Activated T-helper 17 cell treated with anti-CD3 and anti-CD28 coated beads, Interleukin-2, amount 50 U/mL, for 72 hours (primary cell): ENCODE data around the gene SCUBE1. TPM values are rescaled to one million over a fixed set of nuclear protein-coding genes. Genes with fewer than 3 reads are reported as not detected.

Experiments
- ATAC-seq: fragments of 150-1000 bp; cut with Tn5 transposase; replicated peaks from 2 replicates; pipeline ENCODE4 v1.10.0; 2021; ENCODE audit warnings: mild to moderate bottlenecking, moderate library complexity
- H3K27ac Mint-ChIP-seq: one replicate; pipeline ENCODE4 v1.8.0; 2022; ENCODE audit warnings: mixed read lengths
- H3K27me3 Mint-ChIP-seq: one replicate; pipeline ENCODE4 v1.8.0; 2022; ENCODE audit warnings: mixed read lengths
- H3K36me3 Mint-ChIP-seq: one replicate; pipeline ENCODE4 v1.8.0; 2022; ENCODE audit warnings: low read depth, mild to moderate bottlenecking, mixed read lengths
- H3K4me1 Mint-ChIP-seq: one replicate; pipeline ENCODE4 v1.8.0; 2022; ENCODE audit warnings: mixed read lengths
- H3K4me3 Mint-ChIP-seq: one replicate; pipeline ENCODE4 v1.8.0; 2022; ENCODE audit warnings: mild to moderate bottlenecking, mixed read lengths
- H3K9me3 Mint-ChIP-seq: one replicate; pipeline ENCODE4 v1.8.0; 2022; ENCODE audit warnings: mixed read lengths
- total RNA-seq, 2 donors: library from RNA; stranded (reverse); gene quantifications; one replicate each; pipeline ENCODE4 v1.2.3, GENCODE V29; 2022

SCUBE1 gene
- total RNA-seq, 2 donors from 2014 or later: not detected

- Mint-ChIP-seq H3K36me3 (no peaks in the 10 kb centered on the region), H3K9me3 (no peaks in the 10 kb centered on the region), H3K4me1 (no peaks in the 10 kb centered on the region), H3K27me3 (no peaks in the 10 kb centered on the region), H3K27ac (no peak overlapping the region), H3K4me3 (no peak overlapping the region)
- ATAC-seq: no peak
Observed at GRCh38 chr22:43245717-43246116, 97.5 kb downstream of the SCUBE1 start.

- H3K27ac Mint-ChIP-seq: no peak overlapping the region
- no peaks in the 10 kb centered on the region for H3K27me3 Mint-ChIP-seq
- H3K36me3 Mint-ChIP-seq: no peaks in the 10 kb centered on the region
- no peaks in the 10 kb centered on the region for H3K9me3 Mint-ChIP-seq
- no peak overlapping the region for H3K4me3 Mint-ChIP-seq
- no peaks in the 10 kb centered on the region for H3K4me1 Mint-ChIP-seq
- no peak for ATAC-seq
Observed at GRCh38 chr22:43244803-43245527, 98.2 kb downstream of the SCUBE1 start.

- no peak overlapping the region for H3K27ac Mint-ChIP-seq
- no peaks in the 10 kb centered on the region for H3K9me3 Mint-ChIP-seq
- no peak overlapping the region for H3K4me3 Mint-ChIP-seq
- H3K36me3 Mint-ChIP-seq: no peaks in the 10 kb centered on the region
- no peaks in the 10 kb centered on the region for H3K27me3 Mint-ChIP-seq
- no peaks in the 10 kb centered on the region for H3K4me1 Mint-ChIP-seq
- no peak for ATAC-seq
Observed at GRCh38 chr22:43244402-43244801, 98.8 kb downstream of the SCUBE1 start.

GRCh38 chr22:43243324-43243723 is 99.8 kb downstream of the SCUBE1 start:
- no peaks in the 10 kb centered on the region for H3K4me1 Mint-ChIP-seq
- H3K36me3 Mint-ChIP-seq: no peaks in the 10 kb centered on the region
- H3K9me3 Mint-ChIP-seq: no peaks in the 10 kb centered on the region
- no peak overlapping the region for H3K27ac Mint-ChIP-seq
- no peak overlapping the region for H3K4me3 Mint-ChIP-seq
- no peak for ATAC-seq
- H3K27me3 Mint-ChIP-seq: no peaks in the 10 kb centered on the region

- Mint-ChIP-seq H3K4me1 (no peaks in the 10 kb centered on the region), H3K4me3 (no peak overlapping the region), H3K9me3 (no peaks in the 10 kb centered on the region), H3K36me3 (no peaks in the 10 kb centered on the region), H3K27me3 (no peaks in the 10 kb centered on the region), H3K27ac (no peak overlapping the region)
- ATAC-seq: no peak
Observed at GRCh38 chr22:43242627-43243026, 100.5 kb downstream of the SCUBE1 start.

GRCh38 chr22:43241699-43242386 is 101.3 kb downstream of the SCUBE1 start:
- Mint-ChIP-seq H3K4me3 (no peak overlapping the region), H3K4me1 (no peaks in the 10 kb centered on the region), H3K27ac (no peak overlapping the region), H3K36me3 (no peaks in the 10 kb centered on the region), H3K27me3 (no peaks in the 10 kb centered on the region), H3K9me3 (no peaks in the 10 kb centered on the region)
- no peak for ATAC-seq

- Mint-ChIP-seq H3K4me1 (no peaks in the 10 kb centered on the region), H3K27me3 (no peaks in the 10 kb centered on the region), H3K36me3 (no peaks in the 10 kb centered on the region), H3K4me3 (no peak overlapping the region), H3K9me3 (no peaks in the 10 kb centered on the region), H3K27ac (no peak overlapping the region)
- ATAC-seq: no peak
Observed at GRCh38 chr22:43241138-43241597, 102.0 kb downstream of the SCUBE1 start.

GRCh38 chr22:43240614-43241013 is 102.6 kb downstream of the SCUBE1 start:
- Mint-ChIP-seq H3K27ac (no peak overlapping the region), H3K36me3 (no peaks in the 10 kb centered on the region), H3K9me3 (no peaks in the 10 kb centered on the region), H3K4me3 (no peak overlapping the region), H3K4me1 (no peaks in the 10 kb centered on the region), H3K27me3 (peaks cover 4% of the 10 kb centered on the region)
- no peak for ATAC-seq

- no peak for ATAC-seq
Observed at GRCh38 chr22:43239956-43240355, 103.2 kb downstream of the SCUBE1 start.

GRCh38 chr22:43239193-43239780 is 103.9 kb downstream of the SCUBE1 start:
- Mint-ChIP-seq H3K27me3 (peaks cover 5% of the 10 kb centered on the region), H3K27ac (no peak overlapping the region), H3K9me3 (no peaks in the 10 kb centered on the region), H3K4me1 (no peaks in the 10 kb centered on the region), H3K36me3 (no peaks in the 10 kb centered on the region), H3K4me3 (no peak overlapping the region)
- no peak for ATAC-seq

More at GRCh38 chr22:43239956-43240355, 103.2 kb downstream of the SCUBE1 start:
- no peak overlapping the region for H3K4me3 Mint-ChIP-seq
- H3K9me3 Mint-ChIP-seq: no peaks in the 10 kb centered on the region
- no peaks in the 10 kb centered on the region for H3K4me1 Mint-ChIP-seq
- peaks cover 5% of the 10 kb centered on the region for H3K27me3 Mint-ChIP-seq
- H3K27ac Mint-ChIP-seq: no peak overlapping the region
- no peaks in the 10 kb centered on the region for H3K36me3 Mint-ChIP-seq

GRCh38 chr22:43238526-43239006 is 104.6 kb downstream of the SCUBE1 start:
- H3K27me3 Mint-ChIP-seq: peaks cover 5% of the 10 kb centered on the region
- no peaks in the 10 kb centered on the region for H3K4me1 Mint-ChIP-seq
- no peak overlapping the region for H3K4me3 Mint-ChIP-seq
- no peaks in the 10 kb centered on the region for H3K9me3 Mint-ChIP-seq
- H3K27ac Mint-ChIP-seq: no peak overlapping the region
- H3K36me3 Mint-ChIP-seq: no peaks in the 10 kb centered on the region
- no peak for ATAC-seq

- no peak for ATAC-seq
- H3K4me1 Mint-ChIP-seq: no peaks in the 10 kb centered on the region
- H3K9me3 Mint-ChIP-seq: no peaks in the 10 kb centered on the region
- no peak overlapping the region for H3K4me3 Mint-ChIP-seq
- H3K27me3 Mint-ChIP-seq: peaks cover 5% of the 10 kb centered on the region
- H3K27ac Mint-ChIP-seq: no peak overlapping the region
- H3K36me3 Mint-ChIP-seq: no peaks in the 10 kb centered on the region
Observed at GRCh38 chr22:43237280-43237679, 105.9 kb downstream of the SCUBE1 start.

GRCh38 chr22:43236411-43237166 is 106.6 kb downstream of the SCUBE1 start:
- no peak overlapping the region for H3K4me3 Mint-ChIP-seq
- ATAC-seq: no peak
- no peaks in the 10 kb centered on the region for H3K4me1 Mint-ChIP-seq
- no peaks in the 10 kb centered on the region for H3K36me3 Mint-ChIP-seq
- no peaks in the 10 kb centered on the region for H3K9me3 Mint-ChIP-seq
- H3K27ac Mint-ChIP-seq: no peak overlapping the region
- peaks cover 5% of the 10 kb centered on the region for H3K27me3 Mint-ChIP-seq
